ENCODE results near the gene SETD1A. TPM values are rescaled to one million over a fixed set of nuclear protein-coding genes. Genes with fewer than 3 reads are reported as not detected.

SETD1A gene
- total and polyA plus RNA-seq, 9 of the 15 experiments (the other 6 are each of a cell fraction or from before 2014, with no cell fraction given), result 0.08 to 36.0 (median 4.2) TPM

DNA sequence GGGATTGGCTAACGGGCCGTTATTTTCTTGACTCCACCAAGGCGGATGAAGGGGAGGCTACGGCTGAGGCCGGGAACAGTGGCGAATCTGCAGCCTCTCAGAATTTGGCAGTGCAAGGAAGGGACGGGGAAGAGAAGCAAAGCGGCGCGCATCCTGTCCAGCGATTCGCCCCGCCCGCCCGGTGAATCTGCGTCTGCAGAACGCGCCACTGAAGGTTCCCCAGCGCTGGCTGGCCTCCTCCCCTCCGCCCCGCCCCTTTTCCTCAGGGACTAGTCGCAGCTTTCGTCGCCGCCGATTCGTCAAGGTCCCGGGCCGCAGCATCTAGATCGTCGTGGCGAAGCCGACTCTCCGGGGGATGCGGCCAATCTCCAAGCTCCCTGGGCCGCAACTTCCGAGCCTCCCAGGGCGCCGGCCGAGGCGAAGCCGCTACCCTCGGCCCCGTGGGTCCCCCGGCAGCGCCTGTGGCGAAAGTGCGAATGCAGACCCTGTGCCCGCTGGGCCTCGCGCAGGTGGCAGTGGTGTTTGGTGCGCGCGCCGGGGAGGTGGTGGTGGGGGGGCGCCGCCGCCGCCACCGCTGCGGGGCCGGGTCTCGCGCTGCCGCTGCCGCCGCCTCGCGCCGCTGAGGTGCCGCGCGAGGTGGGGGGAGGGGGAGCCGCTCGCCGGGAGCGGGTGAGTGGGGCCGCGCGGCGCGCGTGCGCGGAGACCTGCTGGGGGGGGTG is at the start of gene SETD1A (continued):
- TF ChIP-seq ZNF766 (CRISPR knock-in tag; conservative IDR thresholded peaks at IDR 0.05) (peak; percentile 67), SREBF1 (IDR thresholded peaks at IDR 0.05; ENCODE audit: borderline replicate concordance, low read depth, low read length) (no peak), ZNF695 (CRISPR knock-in tag; IDR thresholded peaks at IDR 0.05) (no peak), NCOA4 (IDR thresholded peaks at IDR 0.05; ENCODE audit: partially characterized antibody) (no peak), MEIS2 (IDR thresholded peaks at IDR 0.05; ENCODE audit: partially characterized antibody) (no peak), ZNF584 (CRISPR knock-in tag; IDR thresholded peaks at IDR 0.05; ENCODE audit: low read depth) (no peak), LCOR (CRISPR knock-in tag; IDR thresholded peaks at IDR 0.05) (peak; percentile 92; the same call in 1 of the 2 replicates), SRSF3 (IDR thresholded peaks at IDR 0.05; ENCODE audit: insufficient read depth, low read length) (no peak), MYBL2 (IDR thresholded peaks at IDR 0.05; ENCODE audit: low read depth) (peak; percentile 42; the same call in 1 of the 2 replicates), MYBL2 (CRISPR knock-in tag; IDR thresholded peaks at IDR 0.05; ENCODE audit: borderline replicate concordance) (no peak), RNF2 (IDR thresholded peaks at IDR 0.05) (no peak), FOXA3 (CRISPR knock-in tag; conservative IDR thresholded peaks at IDR 0.05 in 1 of 2, IDR thresholded peaks at IDR 0.05 in 1 of 2) (no peak), NCOR1 (IDR thresholded peaks at IDR 0.05) (no peak), CBX5 (IDR thresholded peaks at IDR 0.05; ENCODE audit: borderline replicate concordance, low read depth) (no peak)
- TF ChIP-seq, protein P1, sequence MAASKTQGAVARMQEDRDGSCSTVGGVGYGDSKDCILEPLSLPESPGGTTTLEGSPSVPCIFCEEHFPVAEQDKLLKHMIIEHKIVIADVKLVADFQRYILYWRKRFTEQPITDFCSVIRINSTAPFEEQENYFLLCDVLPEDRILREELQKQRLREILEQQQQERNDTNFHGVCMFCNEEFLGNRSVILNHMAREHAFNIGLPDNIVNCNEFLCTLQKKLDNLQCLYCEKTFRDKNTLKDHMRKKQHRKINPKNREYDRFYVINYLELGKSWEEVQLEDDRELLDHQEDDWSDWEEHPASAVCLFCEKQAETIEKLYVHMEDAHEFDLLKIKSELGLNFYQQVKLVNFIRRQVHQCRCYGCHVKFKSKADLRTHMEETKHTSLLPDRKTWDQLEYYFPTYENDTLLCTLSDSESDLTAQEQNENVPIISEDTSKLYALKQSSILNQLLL (CRISPR knock-in tag; IDR thresholded peaks at IDR 0.05; ENCODE audit: borderline replicate concordance), result no peak
- TF ChIP-seq, protein P2, sequence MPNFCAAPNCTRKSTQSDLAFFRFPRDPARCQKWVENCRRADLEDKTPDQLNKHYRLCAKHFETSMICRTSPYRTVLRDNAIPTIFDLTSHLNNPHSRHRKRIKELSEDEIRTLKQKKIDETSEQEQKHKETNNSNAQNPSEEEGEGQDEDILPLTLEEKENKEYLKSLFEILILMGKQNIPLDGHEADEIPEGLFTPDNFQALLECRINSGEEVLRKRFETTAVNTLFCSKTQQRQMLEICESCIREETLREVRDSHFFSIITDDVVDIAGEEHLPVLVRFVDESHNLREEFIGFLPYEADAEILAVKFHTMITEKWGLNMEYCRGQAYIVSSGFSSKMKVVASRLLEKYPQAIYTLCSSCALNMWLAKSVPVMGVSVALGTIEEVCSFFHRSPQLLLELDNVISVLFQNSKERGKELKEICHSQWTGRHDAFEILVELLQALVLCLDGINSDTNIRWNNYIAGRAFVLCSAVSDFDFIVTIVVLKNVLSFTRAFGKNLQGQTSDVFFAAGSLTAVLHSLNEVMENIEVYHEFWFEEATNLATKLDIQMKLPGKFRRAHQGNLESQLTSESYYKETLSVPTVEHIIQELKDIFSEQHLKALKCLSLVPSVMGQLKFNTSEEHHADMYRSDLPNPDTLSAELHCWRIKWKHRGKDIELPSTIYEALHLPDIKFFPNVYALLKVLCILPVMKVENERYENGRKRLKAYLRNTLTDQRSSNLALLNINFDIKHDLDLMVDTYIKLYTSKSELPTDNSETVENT (CRISPR knock-in tag; IDR thresholded peaks at IDR 0.05), result peak; percentile 48; the same call in 1 of the 2 replicates
- TF ChIP-seq, protein P3, sequence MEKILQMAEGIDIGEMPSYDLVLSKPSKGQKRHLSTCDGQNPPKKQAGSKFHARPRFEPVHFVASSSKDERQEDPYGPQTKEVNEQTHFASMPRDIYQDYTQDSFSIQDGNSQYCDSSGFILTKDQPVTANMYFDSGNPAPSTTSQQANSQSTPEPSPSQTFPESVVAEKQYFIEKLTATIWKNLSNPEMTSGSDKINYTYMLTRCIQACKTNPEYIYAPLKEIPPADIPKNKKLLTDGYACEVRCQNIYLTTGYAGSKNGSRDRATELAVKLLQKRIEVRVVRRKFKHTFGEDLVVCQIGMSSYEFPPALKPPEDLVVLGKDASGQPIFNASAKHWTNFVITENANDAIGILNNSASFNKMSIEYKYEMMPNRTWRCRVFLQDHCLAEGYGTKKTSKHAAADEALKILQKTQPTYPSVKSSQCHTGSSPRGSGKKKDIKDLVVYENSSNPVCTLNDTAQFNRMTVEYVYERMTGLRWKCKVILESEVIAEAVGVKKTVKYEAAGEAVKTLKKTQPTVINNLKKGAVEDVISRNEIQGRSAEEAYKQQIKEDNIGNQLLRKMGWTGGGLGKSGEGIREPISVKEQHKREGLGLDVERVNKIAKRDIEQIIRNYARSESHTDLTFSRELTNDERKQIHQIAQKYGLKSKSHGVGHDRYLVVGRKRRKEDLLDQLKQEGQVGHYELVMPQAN (IDR thresholded peaks at IDR 0.05; ENCODE audit: borderline replicate concordance), result peak; percentile 59; the same call in 1 of the 2 replicates
- TF ChIP-seq, protein P4, sequence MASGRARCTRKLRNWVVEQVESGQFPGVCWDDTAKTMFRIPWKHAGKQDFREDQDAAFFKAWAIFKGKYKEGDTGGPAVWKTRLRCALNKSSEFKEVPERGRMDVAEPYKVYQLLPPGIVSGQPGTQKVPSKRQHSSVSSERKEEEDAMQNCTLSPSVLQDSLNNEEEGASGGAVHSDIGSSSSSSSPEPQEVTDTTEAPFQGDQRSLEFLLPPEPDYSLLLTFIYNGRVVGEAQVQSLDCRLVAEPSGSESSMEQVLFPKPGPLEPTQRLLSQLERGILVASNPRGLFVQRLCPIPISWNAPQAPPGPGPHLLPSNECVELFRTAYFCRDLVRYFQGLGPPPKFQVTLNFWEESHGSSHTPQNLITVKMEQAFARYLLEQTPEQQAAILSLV (tag; IDR thresholded peaks at IDR 0.05), result no peak
- TF ChIP-seq, protein P5, sequence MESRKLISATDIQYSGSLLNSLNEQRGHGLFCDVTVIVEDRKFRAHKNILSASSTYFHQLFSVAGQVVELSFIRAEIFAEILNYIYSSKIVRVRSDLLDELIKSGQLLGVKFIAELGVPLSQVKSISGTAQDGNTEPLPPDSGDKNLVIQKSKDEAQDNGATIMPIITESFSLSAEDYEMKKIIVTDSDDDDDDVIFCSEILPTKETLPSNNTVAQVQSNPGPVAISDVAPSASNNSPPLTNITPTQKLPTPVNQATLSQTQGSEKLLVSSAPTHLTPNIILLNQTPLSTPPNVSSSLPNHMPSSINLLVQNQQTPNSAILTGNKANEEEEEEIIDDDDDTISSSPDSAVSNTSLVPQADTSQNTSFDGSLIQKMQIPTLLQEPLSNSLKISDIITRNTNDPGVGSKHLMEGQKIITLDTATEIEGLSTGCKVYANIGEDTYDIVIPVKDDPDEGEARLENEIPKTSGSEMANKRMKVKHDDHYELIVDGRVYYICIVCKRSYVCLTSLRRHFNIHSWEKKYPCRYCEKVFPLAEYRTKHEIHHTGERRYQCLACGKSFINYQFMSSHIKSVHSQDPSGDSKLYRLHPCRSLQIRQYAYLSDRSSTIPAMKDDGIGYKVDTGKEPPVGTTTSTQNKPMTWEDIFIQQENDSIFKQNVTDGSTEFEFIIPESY (CRISPR knock-in tag; IDR thresholded peaks at IDR 0.05), result peak; percentile 70; the same call in 1 of the 2 replicates
